GM03348 (cell line): ENCODE data around the gene MEF2C.
"Not testable (repeated sequence)": the region's sequence is repeated elsewhere in the genome, so short reads cannot be mapped to it uniquely, and the experiment has no call there.

Source experiments
- DNase-seq: peaks from one replicate; pipeline ENCODE4 v3.0.0; 2012; ENCODE audit warnings: low spot score

MEF2C gene

GRCh38 chr5:88803309-88803708, 79.7 kb downstream of the MEF2C start:
- DNase-seq = no peak

- DNase-seq = no peak
Measured at GRCh38 chr5:88799938-88800535, 82.9 kb downstream of the MEF2C start.

- not testable (repeated sequence) for DNase-seq
Measured at GRCh38 chr5:88798933-88799332, 84.1 kb downstream of the MEF2C start.

- DNase-seq = not testable (repeated sequence)
Measured at GRCh38 chr5:88793797-88794196, 89.2 kb downstream of the MEF2C start.

GRCh38 chr5:88792144-88792840, 90.7 kb downstream of the MEF2C start:
- peak; percentile 11 for DNase-seq

- DNase-seq = no peak
Measured at GRCh38 chr5:88787856-88788255, 95.1 kb downstream of the MEF2C start.

GRCh38 chr5:88786789-88787188, 96.2 kb downstream of the MEF2C start:
- DNase-seq = no peak

- DNase-seq = peak; percentile 70
Measured at GRCh38 chr5:88785746-88786565, 97.0 kb downstream of the MEF2C start.

GRCh38 chr5:88782571-88782970, 100.4 kb downstream of the MEF2C start:
- DNase-seq = no peak

GRCh38 chr5:88780736-88781135, 102.2 kb downstream of the MEF2C start:
- no peak for DNase-seq

- DNase-seq = no peak
Measured at GRCh38 chr5:88778736-88779135, 104.2 kb downstream of the MEF2C start.

GRCh38 chr5:88776692-88777091, 106.3 kb downstream of the MEF2C start:
- no peak for DNase-seq

GRCh38 chr5:88772831-88773230, 110.2 kb downstream of the MEF2C start:
- no peak for DNase-seq

- DNase-seq = no peak
Measured at GRCh38 chr5:88772047-88772446, 110.9 kb downstream of the MEF2C start.

- DNase-seq = no peak
Measured at GRCh38 chr5:88770276-88771257, 112.4 kb downstream of the MEF2C start.

- peak; percentile 70 for DNase-seq
Measured at GRCh38 chr5:88769165-88769564, 113.8 kb downstream of the MEF2C start.

- DNase-seq = no peak
Measured at GRCh38 chr5:88768411-88768810, 114.6 kb downstream of the MEF2C start.

- DNase-seq = no peak
Measured at GRCh38 chr5:88765798-88766197, 117.2 kb downstream of the MEF2C start.

- DNase-seq = no peak
Measured at GRCh38 chr5:88765171-88765570, 117.8 kb downstream of the MEF2C start.

GRCh38 chr5:88761939-88762338, 121.0 kb downstream of the MEF2C start:
- DNase-seq = no peak

GRCh38 chr5:88761269-88761850, 121.6 kb downstream of the MEF2C start:
- DNase-seq = peak; percentile 29
